Upper lobe of left lung (tissue), 6 donors: Measurements from ENCODE around the gene EVC. TPM values are rescaled to one million over a fixed set of nuclear protein-coding genes. Genes with fewer than 3 reads are reported as not detected.

ENCODE experiments used
- ATAC-seq, 2 donors: fragments of 200-7000 bp; cut with Tn5 transposase; one replicate each; pipeline ENCODE4 v1.9.1; 2022; ENCODE audit warnings: mild to moderate bottlenecking in 2 of 2, moderate library complexity in 2 of 2; ENCODE audit not compliant: low FRiP score in 2 of 2
- DNase-seq, 2 donors: peaks; one replicate each; pipeline ENCODE4 v3.0.0-alpha.2; 2019 to 2020
- H3K27ac ChIP-seq, 4 donors: fragments of 200-600 bp; sonication (generic); one replicate each; pipeline ENCODE4 v1.5.1; 2016 to 2019
- H3K27me3 ChIP-seq, 4 donors: fragments of 200-600 bp; sonication (generic); one replicate each; pipeline ENCODE4 v1.5.1; 2017 to 2019
- H3K36me3 ChIP-seq, 4 donors: fragments of 200-600 bp; sonication (generic); one replicate each; pipeline ENCODE4 v1.5.1; 2016 to 2019
- H3K4me1 ChIP-seq, 4 donors: fragments of 200-600 bp; sonication (generic); one replicate each; pipeline ENCODE4 v1.5.1; 2018 to 2019
- H3K4me3 ChIP-seq, 4 donors: fragments of 200-600 bp; sonication (generic); one replicate each; pipeline ENCODE4 v1.5.1; 2017 to 2019; ENCODE audit warnings: mild to moderate bottlenecking in 2 of 4, moderate library complexity in 1 of 4
- H3K9me3 ChIP-seq, 4 donors: fragments of 200-600 bp; sonication (generic); one replicate each; pipeline ENCODE4 v1.5.1; 2018 to 2019
- CTCF ChIP-seq, 6 experiments: fragments of 450-650 bp in 4 of 6; fragments of 200-600 bp in 2 of 6; sonication (generic) in 2 of 6; IDR thresholded peaks; one replicate each; pipeline ENCODE4 v1.5.1; 2016 to 2019; ENCODE audit warnings: antibody characterized with exemption in 6 of 6
- EP300 ChIP-seq, 4 donors: sonication (generic); formaldehyde crosslinking; IDR thresholded peaks; one replicate each; pipeline ENCODE4 v1.5.1; 2017; ENCODE audit warnings: antibody characterized with exemption in 4 of 4, control low read depth in 2 of 4
- POLR2A ChIP-seq, 4 donors: fragments of 450-650 bp; IDR thresholded peaks; one replicate each; pipeline ENCODE4 v1.5.1; 2016 to 2017; ENCODE audit warnings: antibody characterized with exemption in 4 of 4, mild to moderate bottlenecking in 2 of 4
- POLR2AphosphoS5 ChIP-seq, 2 donors: sonication (generic); formaldehyde crosslinking; IDR thresholded peaks; one replicate each; pipeline ENCODE4 v1.5.1; 2017; ENCODE audit warnings: antibody characterized with exemption in 2 of 2
- WGBS, 2 donors: methylation state at CpG; one replicate each; pipeline ENCODE4 v1.1.5; 2017 to 2018; 5-methylcytosine and 5-hydroxymethylcytosine counted together
- total RNA-seq, 6 donors: library from RNA; depleted of rRNA in 4 of 6; stranded (reverse); fragments of >200 nt in 4 of 6; gene quantifications; one replicate each; pipeline versions ENCODE4 v1.1.0 to v1.2.1, GENCODE V29; 2016 to 2021
- donor health status: DM: no; HTN: no; CAD: no; lungs with moderate emphysema.
- donor health status: DM: no; HTN: yes; CAD: no; lungs with severe emphysema.

EVC gene
- total RNA-seq, 6 donors from 2014 or later = 25.6 to 65.1 (median 36.2) TPM

GRCh38 chr4:5709207-5709575, 1.8 kb upstream of the EVC start:
- Histone ChIP-seq H3K4me1 (peaks cover 3 to 18% (median 14%) of the 10 kb centered on the region in 4 donors), H3K36me3 (no peaks in the 10 kb centered on the region), H3K27ac (peak overlapping the region in 3 of 4 donors; percentile 70 to 80 (median 79)), H3K9me3 (no peaks in the 10 kb centered on the region), H3K4me3 (peak overlapping the region in 2 of 4 donors; percentile 52 to 76), H3K27me3 (peaks cover 0 to 5% (median 1%) of the 10 kb centered on the region in 4 donors)
- 66 to 75% methylated on average over 6 to 8 of the region's 8 CpGs for WGBS, 2 donors
- peak in 1 of 2 donors; percentile 19 for DNase-seq
- no peak for ATAC-seq
- no peak for TF ChIP-seq POLR2A (IDR thresholded peaks at IDR 0.05)
- TF ChIP-seq POLR2AphosphoS5 (IDR thresholded peaks at IDR 0.05) = no peak
- TF ChIP-seq EP300 (IDR thresholded peaks at IDR 0.05) = no peak
- no peak for TF ChIP-seq CTCF (IDR thresholded peaks at IDR 0.05)

- Histone ChIP-seq H3K4me3 (peak overlapping the region in 3 of 4 donors; percentile 51 to 59 (median 59)), H3K36me3 (no peaks in the 10 kb centered on the region), H3K27me3 (peaks cover 0 to 5% (median 1%) of the 10 kb centered on the region in 4 donors), H3K9me3 (peaks cover 0 to 2% (median 0%) of the 10 kb centered on the region in 4 donors), H3K4me1 (peaks cover 3 to 18% (median 14%) of the 10 kb centered on the region in 4 donors), H3K27ac (peak overlapping the region; percentile 42 to 71 (median 58))
- WGBS, 2 donors = 19 to 20% methylated on average over 12 to 13 of the region's 13 CpGs
- ATAC-seq (peak in 1 of 2 donors; percentile 22), DNase-seq (peak in 1 of 2 donors; percentile 14)
- TF ChIP-seq POLR2A (IDR thresholded peaks at IDR 0.05) (no peak), CTCF (IDR thresholded peaks at IDR 0.05) (peak in 4 of 6 experiments; percentile 9 to 30 (median 16)), EP300 (IDR thresholded peaks at IDR 0.05) (no peak), POLR2AphosphoS5 (IDR thresholded peaks at IDR 0.05) (no peak)
Observed at GRCh38 chr4:5710065-5710960, 688 bp upstream of the EVC start.

- peak in 1 of 2 donors; percentile 2 for ATAC-seq
- WGBS, 2 donors = 24 to 45% methylated on average over 14 to 40 of the region's 52 CpGs
- Histone ChIP-seq H3K36me3 (no peaks in the 10 kb centered on the region), H3K27ac (peak overlapping the region in 2 of 4 donors; percentile 38 to 71), H3K27me3 (peaks cover 0 to 5% (median 1%) of the 10 kb centered on the region in 4 donors), H3K4me3 (peak overlapping the region; percentile 28 to 59 (median 55)), H3K4me1 (peaks cover 3 to 17% (median 14%) of the 10 kb centered on the region in 4 donors), H3K9me3 (peaks cover 0 to 3% (median 0%) of the 10 kb centered on the region in 4 donors)
- peak in 1 of 2 donors; percentile 25 for DNase-seq
- TF ChIP-seq POLR2A (IDR thresholded peaks at IDR 0.05) (no peak), POLR2AphosphoS5 (IDR thresholded peaks at IDR 0.05) (no peak), CTCF (IDR thresholded peaks at IDR 0.05) (no peak), EP300 (IDR thresholded peaks at IDR 0.05) (no peak)
Observed at GRCh38 chr4:5711479-5712184, 631 bp downstream of the EVC start.

- 93 to 96% methylated on average over 7 of the region's 7 CpGs for WGBS, 2 donors
Observed at GRCh38 chr4:5712517-5712916, 1.5 kb downstream of the EVC start.

More at GRCh38 chr4:5712517-5712916, 1.5 kb downstream of the EVC start:
- Histone ChIP-seq H3K27ac (no peak overlapping the region), H3K4me3 (no peak overlapping the region), H3K27me3 (peaks cover 0 to 5% (median 1%) of the 10 kb centered on the region in 4 donors), H3K4me1 (peaks cover 2 to 9% (median 7%) of the 10 kb centered on the region in 4 donors), H3K9me3 (peaks cover 0 to 3% (median 0%) of the 10 kb centered on the region in 4 donors), H3K36me3 (no peaks in the 10 kb centered on the region)
- DNase-seq (no peak), ATAC-seq (no peak)
- TF ChIP-seq POLR2A (IDR thresholded peaks at IDR 0.05) (no peak), POLR2AphosphoS5 (IDR thresholded peaks at IDR 0.05) (no peak), EP300 (IDR thresholded peaks at IDR 0.05) (no peak), CTCF (IDR thresholded peaks at IDR 0.05) (no peak)
